GM12801 (cell line): ENCODE data around the gene EIF4E.

Source experiments
- CTCF ChIP-seq: IDR thresholded peaks from one replicate; pipeline ENCODE4 v1.5.1; 2011; ENCODE audit warnings: control low read depth; ENCODE audit not compliant: insufficient read length; ENCODE audit errors: extremely low read depth

Gene EIF4E

GRCh38 chr4:98928505-98929340 is at the start of gene EIF4E:
Gene EIF4E (minus strand): TSS chr4:98929133. CDS start chr4:98929112, 21 bp downstream.
- no peak for TF ChIP-seq CTCF

- TF ChIP-seq CTCF: no peak
Measured at GRCh38 chr4:98977557-98977956, 48.6 kb upstream of the EIF4E start.

- TF ChIP-seq CTCF: no peak
Measured at GRCh38 chr4:98976716-98977115, 47.8 kb upstream of the EIF4E start.

- TF ChIP-seq CTCF: no peak
Measured at GRCh38 chr4:98969878-98970785, 41.2 kb upstream of the EIF4E start.

GRCh38 chr4:98967786-98968329 is 38.9 kb upstream of the EIF4E start:
- TF ChIP-seq CTCF: no peak

GRCh38 chr4:98966926-98967325 is 38.0 kb upstream of the EIF4E start:
- TF ChIP-seq CTCF: no peak
